Activated CD4-positive, alpha-beta T cell treated with anti-CD3 and anti-CD28 coated beads for 48 hours (primary cell): ENCODE measurements around the gene FAM228B.

Source experiments
- DNase-seq: peaks from one replicate; pipeline ENCODE4 v3.0.0-alpha.2; 2020

The FAM228B gene

GRCh38 chr2:24206242-24206641 is 83.0 kb downstream of the FAM228B start:
- DNase-seq = no peak

GRCh38 chr2:24206714-24207113 is 83.4 kb downstream of the FAM228B start:
- no peak for DNase-seq

GRCh38 chr2:24207359-24207758 is 84.1 kb downstream of the FAM228B start:
- no peak for DNase-seq

DNA sequence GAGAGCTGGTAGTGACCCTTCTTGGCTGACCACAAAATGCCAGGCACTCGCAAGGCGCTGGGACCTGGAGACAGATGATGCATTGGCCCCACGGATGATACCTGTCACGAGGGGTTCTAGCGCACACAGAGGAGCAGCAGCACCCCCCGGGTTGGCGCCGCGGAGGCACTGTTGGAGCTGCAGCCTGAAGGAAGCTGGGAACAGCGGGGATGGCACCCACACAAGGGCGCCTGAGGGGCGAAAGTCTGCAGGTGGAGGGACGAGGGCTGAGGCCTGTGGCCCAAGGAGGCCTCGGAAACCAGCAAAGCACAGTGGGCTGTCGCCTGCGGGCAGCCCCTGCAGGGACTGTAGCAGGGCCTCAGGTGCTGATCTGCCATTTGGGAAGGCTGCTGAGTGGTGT is 85.2 kb downstream of the FAM228B start:
- DNase-seq = no peak

GRCh38 chr2:24209389-24210105 is 86.3 kb downstream of the FAM228B start:
- no peak for DNase-seq

GRCh38 chr2:24210106-24210455 is 86.8 kb downstream of the FAM228B start:
- no peak for DNase-seq

DNA sequence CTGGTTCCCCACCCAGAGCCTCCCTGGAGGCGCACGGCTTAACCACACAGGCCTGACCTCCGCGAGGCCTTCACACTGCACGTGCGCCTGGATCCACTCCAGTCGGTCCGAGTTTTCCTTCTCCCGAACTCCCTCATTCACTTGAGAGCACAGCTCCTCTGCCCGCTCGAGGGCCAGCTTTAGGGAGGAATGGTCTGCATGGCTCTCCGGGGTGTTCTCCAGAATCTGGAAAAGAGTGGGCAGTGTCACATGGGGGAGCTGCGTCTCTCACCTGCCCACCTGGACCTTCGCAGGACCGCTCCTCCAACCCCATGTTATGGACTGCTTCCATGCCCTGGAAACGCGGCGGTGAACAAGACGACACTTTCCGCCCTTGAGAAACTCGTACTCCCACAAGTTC is 87.5 kb downstream of the FAM228B start:
- DNase-seq = no peak

- DNase-seq = no peak
These were observed 88.1 kb downstream of the FAM228B start for GRCh38 chr2:24211408-24211807.

GRCh38 chr2:24214880-24215279 is 91.6 kb downstream of the FAM228B start:
- DNase-seq = no peak
